ENCODE measurements around the gene WFDC8.

GRCh38 chr20:45595235-45595634, 16.2 kb upstream of the WFDC8 start:
- TF ChIP-seq EZH2phosphoT487 (IDR thresholded peaks at IDR 0.05; ENCODE audit: borderline replicate concordance, low read depth, low read length), result no peak
- TF ChIP-seq CTCF (conservative IDR thresholded peaks at IDR 0.05; ENCODE audit: low read length), result no peak
